Ovary (tissue), 9 donors: ENCODE measurements around the gene RPTOR. TPM values are rescaled to one million over a fixed set of nuclear protein-coding genes. Genes with fewer than 3 reads are reported as not detected.
A peak's percentile ranks its signal among the peaks of the same experiment; 100 is the strongest.

Source experiments
- DNase-seq, 5 donors: peaks; one replicate each; pipeline ENCODE4 v3.0.0-alpha.2; 2019 to 2020
- H3K27ac ChIP-seq, 2 donors: fragments of 200-600 bp; one replicate each; pipeline versions ENCODE4 v1.5.1 to v1.8.0; 2019 to 2022
- H3K27me3 ChIP-seq: fragments of 200-600 bp; one replicate; pipeline ENCODE4 v1.8.0; 2022
- H3K36me3 ChIP-seq: fragments of 200-600 bp; sonication (generic); one replicate; pipeline ENCODE4 v1.5.1; 2019
- H3K4me1 ChIP-seq: one replicate; pipeline ENCODE4 v1.8.1; 2013; ENCODE audit warnings: mild to moderate bottlenecking, moderate library complexity; ENCODE audit not compliant: insufficient read depth
- H3K4me3 ChIP-seq: fragments of 200-600 bp; sonication (generic); one replicate; pipeline ENCODE4 v1.5.1; 2017
- H3K9me3 ChIP-seq, 2 donors: fragments of 200-600 bp in 1 of 2; sonication (generic) in 1 of 2; one replicate each; pipeline versions ENCODE4 v1.5.1 to v1.8.1; 2013 to 2019; ENCODE audit warnings: mild to moderate bottlenecking in 1 of 2, moderate library complexity in 1 of 2
- EP300 ChIP-seq: sonication (generic); formaldehyde crosslinking; IDR thresholded peaks from one replicate; pipeline ENCODE4 v1.6.1; 2017; ENCODE audit warnings: antibody characterized with exemption
- POLR2A ChIP-seq: fragments of 450-650 bp; IDR thresholded peaks from one replicate; pipeline ENCODE4 v1.6.1; 2017; ENCODE audit warnings: antibody characterized with exemption, mild to moderate bottlenecking, moderate library complexity
- WGBS, 3 donors: extraction: QIAGEN DNeasy Blood & Tissue Kit in 1 of 3; methylation state at CpG; one replicate each; pipeline versions ENCODE4 v1.1.5 to v1.1.7; 2013 to 2017; 5-methylcytosine and 5-hydroxymethylcytosine counted together
- intact Hi-C, 4 donors: fragments of 100-400 bp; cut with DNase I; formaldehyde crosslinking; loops; one replicate each; pipeline versions ENCODE4 v1.11.0 to v1.15.1; 2022 to 2023
- polyA plus RNA-seq, 2 donors: library from polyadenylated mRNA; stranded (reverse); fragments of 200-250 nt in 1 of 2; fragments of 350-450 nt in 1 of 2; fragmentation: Illumina TruSeq in 1 of 2; extraction: RNeasy Lipid Tissue Mini Kit (QIAGEN cat#74804) in 1 of 2; gene quantifications; one replicate each; pipeline ENCODE4 v1.2.3, GENCODE V29; 2013 to 2014
- total RNA-seq, 7 donors: library from RNA; depleted of rRNA in 2 of 7; stranded (reverse); fragments of >200 nt in 2 of 7; fragmentation: NEBNext Ultra II Directional in 3 of 7; extraction: Animal tissue kit (Norgen Biotek cat#: 25700) in 3 of 7; gene quantifications; one replicate each; pipeline versions ENCODE4 v1.1.0 to v1.2.4, GENCODE V29; 2016 to 2023
- TF ChIP-seq, protein P1 (sequence below), 3 donors: fragments of 450-650 bp in 2 of 3; fragments of 200-600 bp in 1 of 3; IDR thresholded peaks; one replicate each; pipeline versions ENCODE4 v1.5.1 to v1.8.0; 2016 to 2022; ENCODE audit warnings: antibody characterized with exemption in 3 of 3, mild to moderate bottlenecking in 1 of 3
- donor health status: DM: no; HTN: no; CAD: no; lungs with moderate emphysema.
- donor health status: DM: no; HTN: no; CAD: no.
- donor health status: Bipolar disorder and iron deficiency.
- donor health status: DM: yes; HTN: yes; CAD: no.
- donor health status: DM: no; HTN: no; CAD: no.
- donor health status: DM: yes; HTN: yes; CAD: no.

Gene RPTOR
- total and polyA plus RNA-seq, 9 donors, result 11.1 to 41.9 (median 27.9) TPM

DNA sequence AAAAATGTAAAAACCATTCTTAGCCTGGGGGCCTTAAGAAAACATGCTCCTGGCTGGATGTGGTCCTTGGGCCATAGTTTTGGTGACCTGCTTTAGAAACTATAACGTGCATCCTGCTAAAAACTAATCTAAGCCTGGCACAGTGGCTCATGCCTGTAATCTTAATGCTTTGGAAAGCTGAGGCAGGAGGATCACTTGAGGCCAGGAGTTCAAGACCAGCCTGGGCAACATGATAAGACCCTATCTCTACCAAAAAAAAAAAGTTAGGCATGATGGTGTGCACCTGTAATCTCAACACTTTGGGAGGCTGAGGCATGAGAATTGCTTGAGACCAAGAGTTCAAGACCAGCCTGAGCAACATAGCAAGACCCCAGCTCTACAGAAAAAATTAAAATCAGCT is 263.2 kb downstream of the RPTOR start:
- H3K27me3 ChIP-seq, result no peaks in the 10 kb centered on the region
- no peaks in the 10 kb centered on the region for H3K36me3 ChIP-seq
- no peak overlapping the region for H3K27ac ChIP-seq
- DNase-seq, result no peak
- H3K9me3 ChIP-seq, result no peaks in the 10 kb centered on the region
- no peaks in the 10 kb centered on the region for H3K4me1 ChIP-seq
- TF ChIP-seq EP300 (no peak), POLR2A (no peak)
- TF ChIP-seq, protein P1, sequence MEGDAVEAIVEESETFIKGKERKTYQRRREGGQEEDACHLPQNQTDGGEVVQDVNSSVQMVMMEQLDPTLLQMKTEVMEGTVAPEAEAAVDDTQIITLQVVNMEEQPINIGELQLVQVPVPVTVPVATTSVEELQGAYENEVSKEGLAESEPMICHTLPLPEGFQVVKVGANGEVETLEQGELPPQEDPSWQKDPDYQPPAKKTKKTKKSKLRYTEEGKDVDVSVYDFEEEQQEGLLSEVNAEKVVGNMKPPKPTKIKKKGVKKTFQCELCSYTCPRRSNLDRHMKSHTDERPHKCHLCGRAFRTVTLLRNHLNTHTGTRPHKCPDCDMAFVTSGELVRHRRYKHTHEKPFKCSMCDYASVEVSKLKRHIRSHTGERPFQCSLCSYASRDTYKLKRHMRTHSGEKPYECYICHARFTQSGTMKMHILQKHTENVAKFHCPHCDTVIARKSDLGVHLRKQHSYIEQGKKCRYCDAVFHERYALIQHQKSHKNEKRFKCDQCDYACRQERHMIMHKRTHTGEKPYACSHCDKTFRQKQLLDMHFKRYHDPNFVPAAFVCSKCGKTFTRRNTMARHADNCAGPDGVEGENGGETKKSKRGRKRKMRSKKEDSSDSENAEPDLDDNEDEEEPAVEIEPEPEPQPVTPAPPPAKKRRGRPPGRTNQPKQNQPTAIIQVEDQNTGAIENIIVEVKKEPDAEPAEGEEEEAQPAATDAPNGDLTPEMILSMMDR (IDR thresholded peaks at IDR 0.05), result no peak
- intact Hi-C loops, result no loop called here
- no peak overlapping the region for H3K4me3 ChIP-seq
- WGBS, 3 donors, result 73 to 93% (median 76%) methylated on average over 1 of the region's 1 CpG

DNA sequence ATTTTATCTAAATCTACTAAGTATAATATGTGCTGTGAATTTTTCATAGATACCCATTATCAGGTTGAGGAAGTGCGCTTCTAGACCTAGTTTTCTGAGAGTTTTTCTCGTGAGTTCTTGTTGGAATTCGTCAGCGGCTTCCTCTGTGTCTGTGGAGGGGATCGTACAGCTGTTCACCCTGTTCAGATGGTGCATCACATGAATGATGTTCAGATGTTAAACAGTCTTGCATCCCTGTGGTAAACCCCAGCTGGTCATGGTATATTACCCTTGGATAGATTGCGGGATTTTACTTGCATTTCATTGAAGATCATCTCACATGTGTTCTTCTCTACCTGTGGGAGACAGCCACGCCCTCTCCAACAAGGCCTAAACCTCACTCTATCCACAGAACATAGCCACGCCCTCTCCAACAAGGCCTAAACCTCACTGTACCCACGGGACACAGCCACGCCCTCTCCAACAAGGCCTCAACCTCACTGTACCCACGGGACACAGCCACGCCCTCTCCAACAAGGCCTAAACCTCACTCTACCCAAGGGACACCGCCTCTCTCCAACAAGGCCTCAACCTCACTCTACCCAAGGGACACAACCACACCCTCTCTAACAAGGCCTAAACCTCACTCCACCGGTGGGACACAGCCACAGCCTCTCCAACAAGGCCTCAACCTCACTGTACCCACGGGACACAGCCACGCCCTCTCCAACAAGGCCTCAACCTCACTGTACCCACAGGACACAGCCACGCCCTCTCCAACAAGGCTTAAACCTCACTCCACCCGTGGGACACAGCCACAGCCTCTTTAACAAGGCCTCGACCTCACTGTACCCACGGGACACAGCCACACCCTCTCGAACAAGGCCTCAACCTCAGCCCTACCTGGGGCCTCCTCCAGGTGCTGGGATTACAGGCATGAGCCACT is 266.8 kb downstream of the RPTOR start:
- Histone ChIP-seq H3K27me3 (no peaks in the 10 kb centered on the region), H3K27ac (no peak overlapping the region), H3K9me3 (no peaks in the 10 kb centered on the region), H3K4me3 (no peak overlapping the region), H3K4me1 (no peaks in the 10 kb centered on the region), H3K36me3 (no peaks in the 10 kb centered on the region)
- 85 to 92% (median 91%) methylated on average over 21 of the region's 21 CpGs for WGBS, 3 donors
- no peak for DNase-seq
- intact Hi-C loops, result no loop called here
- TF ChIP-seq POLR2A (no peak), EP300 (no peak)
- TF ChIP-seq, protein P1 (IDR thresholded peaks at IDR 0.05), result no peak

DNA sequence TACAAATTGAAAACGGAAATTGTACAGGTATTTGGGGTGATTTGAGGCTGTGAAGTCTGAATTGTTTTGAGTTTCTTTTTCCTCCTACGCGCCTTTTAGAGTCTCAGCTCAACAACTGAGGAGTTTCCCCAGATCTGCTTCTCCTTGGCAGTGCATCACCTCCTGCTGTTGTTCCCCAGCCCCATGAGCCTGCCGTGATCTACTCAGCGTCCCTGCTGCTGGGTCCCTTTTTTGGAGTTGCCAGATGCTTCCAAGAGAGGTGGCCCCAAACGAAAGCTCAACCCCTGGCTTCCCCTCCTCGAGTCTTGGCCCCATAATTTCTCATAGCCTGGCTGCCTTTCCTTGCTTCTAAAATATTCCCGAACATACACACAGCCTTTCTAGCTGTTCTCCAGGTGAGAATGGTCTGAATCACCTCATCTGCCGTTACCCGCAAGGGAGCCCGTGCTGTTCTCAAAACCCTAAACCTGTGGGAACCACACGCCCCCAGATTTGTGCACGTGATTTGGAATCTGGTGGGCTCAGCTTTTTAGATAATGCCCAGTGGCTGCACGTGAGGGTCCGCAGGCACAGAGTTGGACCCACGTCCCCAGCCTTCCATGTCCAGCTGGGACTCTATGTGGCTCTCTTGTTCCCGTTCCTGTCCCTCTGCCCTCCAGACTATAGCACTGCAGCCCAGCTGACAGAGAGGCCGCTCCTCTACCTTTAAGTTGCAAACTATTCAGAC is 267.9 kb downstream of the RPTOR start:
- H3K4me1 ChIP-seq, result no peaks in the 10 kb centered on the region
- no peaks in the 10 kb centered on the region for H3K36me3 ChIP-seq
- H3K4me3 ChIP-seq, result no peak overlapping the region
- H3K27ac ChIP-seq, result no peak overlapping the region
- H3K27me3 ChIP-seq, result no peaks in the 10 kb centered on the region
- TF ChIP-seq EP300 (no peak), POLR2A (no peak)
- TF ChIP-seq, protein P1 (IDR thresholded peaks at IDR 0.05), result no peak
- WGBS, 3 donors, result 88 to 89% (median 88%) methylated on average over 18 of the region's 18 CpGs
- intact Hi-C loops, result no loop called here
- peak in 1 of 5 donors; percentile 10 for DNase-seq
- no peaks in the 10 kb centered on the region for H3K9me3 ChIP-seq

- no peaks in the 10 kb centered on the region for H3K27me3 ChIP-seq
- WGBS, 3 donors, result 95 to 96% (median 95%) methylated on average over 5 of the region's 5 CpGs
- no peaks in the 10 kb centered on the region for H3K9me3 ChIP-seq
- H3K36me3 ChIP-seq, result no peaks in the 10 kb centered on the region
- no peaks in the 10 kb centered on the region for H3K4me1 ChIP-seq
- DNase-seq, result no peak
- TF ChIP-seq POLR2A, result no peak
- TF ChIP-seq EP300, result no peak
- TF ChIP-seq, protein P1 (IDR thresholded peaks at IDR 0.05), result no peak
- no peak overlapping the region for H3K27ac ChIP-seq
- H3K4me3 ChIP-seq, result no peak overlapping the region
- intact Hi-C loops, result no loop called here
These were observed 268.7 kb downstream of the RPTOR start for GRCh38 chr17:80813318-80813717.
